Measurements from ENCODE around the gene MAG. TPM values are rescaled to one million over a fixed set of nuclear protein-coding genes. Genes with fewer than 3 reads are reported as not detected.

MAG gene
- total RNA-seq, 1 experiment from 2014 or later = not detected

GRCh38 chr19:35309481-35310279, 17.7 kb downstream of the MAG start:
- TF ChIP-seq CTCF (IDR thresholded peaks at IDR 0.05; ENCODE audit: unreplicated experiment) = no peak
- ChIA-PET CTCF (interaction anchor here (1.1 kb wide), 1 partner anchor 38 kb away, joined by 4 read pairs; no protein-coding TSS in a partner anchor), POLR2A (no interaction called here)
- Mint-ChIP-seq H3K27me3 (ENCODE audit: insufficient read depth, unreplicated experiment) (no peaks in the 10 kb centered on the region), H3K4me1 (ENCODE audit: insufficient read depth, unreplicated experiment) (peaks cover 9% of the 10 kb centered on the region), H3K4me3 (ENCODE audit: unreplicated experiment) (no peak overlapping the region), H3K36me3 (ENCODE audit: insufficient read depth, unreplicated experiment) (no peaks in the 10 kb centered on the region), H3K9me3 (ENCODE audit: unreplicated experiment) (no peaks in the 10 kb centered on the region), H3K27ac (ENCODE audit: low read depth, unreplicated experiment) (no peak overlapping the region)
- intact Hi-C loops (cut with micrococcal nuclease) = no loop called here
- DNase-seq (ENCODE audit: unreplicated experiment) = no peak
- no TSS peak for BruUV-seq (replicated peaks)

GRCh38 chr19:35310331-35310730, 18.4 kb downstream of the MAG start:
- H3K9me3 Mint-ChIP-seq (ENCODE audit: unreplicated experiment) = no peaks in the 10 kb centered on the region
- no peak overlapping the region for H3K27ac Mint-ChIP-seq (ENCODE audit: low read depth, unreplicated experiment)
- no peak for DNase-seq (ENCODE audit: unreplicated experiment)
- H3K4me1 Mint-ChIP-seq (ENCODE audit: insufficient read depth, unreplicated experiment) = peaks cover 9% of the 10 kb centered on the region
- no peak for TF ChIP-seq CTCF (IDR thresholded peaks at IDR 0.05; ENCODE audit: unreplicated experiment)
- CTCF ChIA-PET = interaction anchor here (1.1 kb wide), 1 partner anchor 38 kb away, joined by 4 read pairs; no protein-coding TSS in a partner anchor
- no peak overlapping the region for H3K4me3 Mint-ChIP-seq (ENCODE audit: unreplicated experiment)
- H3K36me3 Mint-ChIP-seq (ENCODE audit: insufficient read depth, unreplicated experiment) = no peaks in the 10 kb centered on the region
- BruUV-seq (replicated peaks) = no TSS peak
- intact Hi-C loops (cut with micrococcal nuclease) = no loop called here
- POLR2A ChIA-PET = no interaction called here
- H3K27me3 Mint-ChIP-seq (ENCODE audit: insufficient read depth, unreplicated experiment) = no peaks in the 10 kb centered on the region

GRCh38 chr19:35310811-35311465, 19.0 kb downstream of the MAG start:
- TF ChIP-seq CTCF (IDR thresholded peaks at IDR 0.05; ENCODE audit: unreplicated experiment) = no peak
- Mint-ChIP-seq H3K27me3 (ENCODE audit: insufficient read depth, unreplicated experiment) (no peaks in the 10 kb centered on the region), H3K27ac (ENCODE audit: low read depth, unreplicated experiment) (no peak overlapping the region), H3K36me3 (ENCODE audit: insufficient read depth, unreplicated experiment) (no peaks in the 10 kb centered on the region), H3K4me1 (ENCODE audit: insufficient read depth, unreplicated experiment) (peaks cover 9% of the 10 kb centered on the region), H3K4me3 (ENCODE audit: unreplicated experiment) (no peak overlapping the region), H3K9me3 (ENCODE audit: unreplicated experiment) (no peaks in the 10 kb centered on the region)
- CTCF ChIA-PET = interaction anchor here (0.6 to 1.2 kb wide), 4 partner anchors 29 to 155 kb away, joined by 3 to 4 read pairs (median 3); partner anchors contain the start of gene HAMP
- DNase-seq (ENCODE audit: unreplicated experiment) = no peak
- POLR2A ChIA-PET = no interaction called here
- intact Hi-C loops (cut with micrococcal nuclease) = no loop called here
- no TSS peak for BruUV-seq (replicated peaks)

GRCh38 chr19:35311901-35312665, 20.1 kb downstream of the MAG start:
- intact Hi-C loops (cut with micrococcal nuclease) = no loop called here
- H3K4me1 Mint-ChIP-seq (ENCODE audit: insufficient read depth, unreplicated experiment) = peaks cover 9% of the 10 kb centered on the region
- H3K36me3 Mint-ChIP-seq (ENCODE audit: insufficient read depth, unreplicated experiment) = no peaks in the 10 kb centered on the region
- no peaks in the 10 kb centered on the region for H3K27me3 Mint-ChIP-seq (ENCODE audit: insufficient read depth, unreplicated experiment)
- H3K9me3 Mint-ChIP-seq (ENCODE audit: unreplicated experiment) = no peaks in the 10 kb centered on the region
- no TSS peak for BruUV-seq (replicated peaks)
- H3K27ac Mint-ChIP-seq (ENCODE audit: low read depth, unreplicated experiment) = no peak overlapping the region
- H3K4me3 Mint-ChIP-seq (ENCODE audit: unreplicated experiment) = no peak overlapping the region
- ChIA-PET POLR2A (no interaction called here), CTCF (interaction anchor here (0.6 to 1.2 kb wide), 4 partner anchors 30 to 184 kb away, joined by 3 read pairs; partner anchors contain the start of gene HAMP)
- no peak for DNase-seq (ENCODE audit: unreplicated experiment)
- no peak for TF ChIP-seq CTCF (IDR thresholded peaks at IDR 0.05; ENCODE audit: unreplicated experiment)

All from MCF 10A (cell line).